ENCODE measurements around the gene MLF2. TPM values are rescaled to one million over a fixed set of nuclear protein-coding genes. Genes with fewer than 3 reads are reported as not detected.
A peak's percentile ranks its signal among the peaks of the same experiment; 100 is the strongest.
"Not testable (repeated sequence)": the region's sequence is repeated elsewhere in the genome, so short reads cannot be mapped to it uniquely, and the experiment has no call there.

Gene MLF2
- total RNA-seq, 1 experiment from 2014 or later: 161 TPM

DNA sequence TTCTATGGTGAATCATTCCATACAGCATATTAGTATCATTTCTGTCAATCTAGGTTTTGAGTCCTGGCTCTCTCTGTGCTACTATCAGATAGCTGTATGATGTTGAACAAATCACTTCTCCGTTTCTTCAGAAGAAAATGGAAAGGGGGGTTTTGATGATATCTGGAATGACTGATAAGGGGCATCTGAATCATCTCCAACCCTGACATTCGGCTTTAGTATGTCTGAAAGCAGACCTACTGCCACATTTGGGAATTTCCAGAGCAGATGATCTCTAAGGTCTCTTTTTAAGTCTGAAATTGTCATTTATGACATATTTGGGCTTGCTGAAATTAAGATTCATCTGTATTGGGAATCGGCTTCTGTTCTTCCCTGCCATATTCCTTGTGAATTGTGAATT is 10.1 kb downstream of the MLF2 start:
- Histone ChIP-seq H3K27ac (no peak overlapping the region), H3K4me3 (no peak overlapping the region), H3K27me3 (no peaks in the 10 kb centered on the region), H3K36me3 (peaks cover 12% of the 10 kb centered on the region), H3K4me1 (no peaks in the 10 kb centered on the region), H3K9me3 (replicated peaks) (no peaks in the 10 kb centered on the region)
- no peak for DNase-seq

DNA sequence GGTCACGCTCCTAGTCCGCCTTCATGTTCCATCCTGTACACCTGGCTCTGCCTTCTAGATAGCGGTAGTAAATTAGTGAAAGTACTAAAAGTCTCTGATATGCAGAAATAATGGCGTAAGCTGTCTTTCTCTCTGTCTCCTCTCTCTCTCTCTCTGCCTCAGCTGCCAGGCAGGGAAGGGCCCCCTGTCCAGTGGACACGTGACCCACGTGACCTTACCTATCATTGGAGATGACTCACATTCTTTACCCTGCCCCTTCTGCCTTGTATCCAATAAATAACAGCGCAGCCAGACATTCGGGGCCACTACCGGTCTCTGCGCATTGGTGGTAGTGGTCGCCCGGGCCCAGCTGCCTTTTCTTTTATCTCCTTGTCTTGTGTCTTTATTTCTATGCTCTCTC is 10.9 kb downstream of the MLF2 start:
- not testable (repeated sequence) for DNase-seq; H3K4me1 ChIP-seq; H3K9me3 ChIP-seq (replicated peaks); H3K27ac ChIP-seq; H3K27me3 ChIP-seq; H3K4me3 ChIP-seq; H3K36me3 ChIP-seq

DNA sequence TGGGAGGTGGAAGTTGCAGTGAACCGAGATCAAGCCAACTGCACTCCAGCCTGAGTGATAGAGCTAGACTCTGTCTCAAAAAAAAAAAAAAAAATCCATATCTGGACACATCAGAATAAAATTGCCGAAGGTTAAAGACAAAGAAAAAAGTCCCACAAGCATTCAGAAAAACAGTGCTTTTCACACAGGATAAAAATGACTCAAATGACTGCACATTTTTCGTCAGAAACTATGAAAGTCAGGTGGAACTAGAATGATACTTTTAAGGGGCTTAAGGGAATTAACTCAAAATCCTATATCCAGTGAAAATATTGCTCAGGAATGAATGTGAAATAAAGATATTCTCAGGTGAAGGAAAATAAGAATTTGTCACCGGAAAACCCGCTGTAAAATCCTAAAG is 16.2 kb downstream of the MLF2 start:
- DNase-seq: no peak
- Histone ChIP-seq H3K4me3 (no peak overlapping the region), H3K9me3 (replicated peaks) (no peaks in the 10 kb centered on the region), H3K4me1 (no peaks in the 10 kb centered on the region), H3K27ac (no peak overlapping the region), H3K36me3 (no peaks in the 10 kb centered on the region), H3K27me3 (no peaks in the 10 kb centered on the region)

DNA sequence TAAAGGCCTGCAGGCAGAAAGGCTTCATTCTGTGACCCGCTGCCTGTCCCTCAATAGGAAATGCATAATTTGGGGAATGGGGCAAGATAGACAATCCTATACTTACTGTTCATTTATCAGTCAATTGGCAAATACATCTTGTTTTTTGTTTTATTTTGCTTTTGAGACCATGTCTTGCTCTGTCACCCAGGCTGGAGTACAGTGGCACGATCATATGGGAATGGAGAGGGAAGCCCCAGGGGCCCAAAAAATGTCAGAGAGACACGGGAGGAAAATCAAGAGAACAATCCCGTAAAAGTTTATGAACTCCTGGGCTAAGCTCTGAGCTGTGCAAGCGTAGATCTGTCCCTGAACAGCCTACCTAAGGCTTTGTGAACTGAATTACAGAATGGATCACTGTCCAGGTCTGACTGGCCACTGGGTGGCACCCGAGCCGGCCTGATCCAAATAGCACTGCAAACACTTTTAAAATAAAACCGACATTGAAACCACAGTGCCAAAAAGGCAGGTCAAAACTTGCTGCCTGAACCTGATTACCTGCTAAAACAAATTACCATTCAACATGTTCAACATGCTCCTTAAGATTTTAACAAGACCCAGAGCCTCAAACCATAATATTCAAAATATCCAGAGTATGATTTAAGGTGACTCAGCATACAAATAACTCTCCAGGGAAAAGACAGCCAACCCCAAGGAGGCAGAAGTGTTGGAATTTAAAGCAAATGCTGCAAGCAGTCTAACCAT is 17.3 kb downstream of the MLF2 start:
- H3K9me3 ChIP-seq (replicated peaks): no peaks in the 10 kb centered on the region
- H3K36me3 ChIP-seq: peaks cover 7% of the 10 kb centered on the region
- H3K27ac ChIP-seq: no peak overlapping the region
- peak in 1 of 2 experiments; percentile 19 for DNase-seq
- H3K27me3 ChIP-seq: no peaks in the 10 kb centered on the region
- no peaks in the 10 kb centered on the region for H3K4me1 ChIP-seq
- H3K4me3 ChIP-seq: no peak overlapping the region

DNA sequence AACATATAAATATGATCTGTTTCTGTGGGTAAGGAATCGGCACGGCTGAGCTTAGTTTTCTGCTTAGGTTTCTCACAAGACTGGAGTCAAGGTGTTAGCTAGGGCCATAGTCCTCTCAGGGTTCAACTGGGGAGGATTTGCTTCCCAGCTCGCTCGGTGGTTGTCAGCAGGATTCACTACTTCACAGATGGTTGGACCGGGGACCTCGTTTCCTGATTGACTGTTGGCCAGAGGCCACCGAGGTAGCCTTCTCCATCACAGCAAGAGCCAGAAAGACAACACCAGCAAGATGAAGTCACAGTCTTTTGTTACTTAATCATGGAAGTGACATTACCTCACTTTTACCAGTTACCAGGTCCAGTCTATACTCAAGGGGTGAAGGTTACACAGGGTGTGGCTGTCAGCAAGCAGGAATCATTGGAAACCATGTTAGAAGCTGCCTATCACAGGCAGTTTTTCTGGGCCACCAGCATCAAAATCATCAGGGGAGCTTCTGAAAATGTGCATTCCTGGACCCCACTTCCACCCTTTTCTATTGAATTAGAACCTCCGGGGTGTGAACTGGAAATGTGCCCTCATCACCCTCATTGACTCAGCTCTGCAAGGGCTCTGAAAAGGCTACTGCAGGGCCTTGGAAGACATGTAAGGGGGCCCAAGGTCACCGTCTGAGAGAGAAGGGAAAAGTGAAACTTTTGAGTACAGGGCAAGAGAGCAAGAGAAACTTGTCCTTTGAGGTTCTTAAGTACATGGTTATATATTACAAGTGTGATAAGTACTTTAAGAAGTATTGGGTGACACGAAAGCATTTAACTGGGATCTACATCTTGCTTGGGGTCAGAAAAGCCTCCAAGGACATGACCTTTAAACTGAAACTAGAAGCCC is 18.2 kb downstream of the MLF2 start:
- Histone ChIP-seq H3K27me3 (no peaks in the 10 kb centered on the region), H3K27ac (no peak overlapping the region), H3K4me3 (no peak overlapping the region), H3K36me3 (peaks cover 14% of the 10 kb centered on the region), H3K9me3 (replicated peaks) (no peaks in the 10 kb centered on the region), H3K4me1 (no peaks in the 10 kb centered on the region)
- DNase-seq: no peak

DNA sequence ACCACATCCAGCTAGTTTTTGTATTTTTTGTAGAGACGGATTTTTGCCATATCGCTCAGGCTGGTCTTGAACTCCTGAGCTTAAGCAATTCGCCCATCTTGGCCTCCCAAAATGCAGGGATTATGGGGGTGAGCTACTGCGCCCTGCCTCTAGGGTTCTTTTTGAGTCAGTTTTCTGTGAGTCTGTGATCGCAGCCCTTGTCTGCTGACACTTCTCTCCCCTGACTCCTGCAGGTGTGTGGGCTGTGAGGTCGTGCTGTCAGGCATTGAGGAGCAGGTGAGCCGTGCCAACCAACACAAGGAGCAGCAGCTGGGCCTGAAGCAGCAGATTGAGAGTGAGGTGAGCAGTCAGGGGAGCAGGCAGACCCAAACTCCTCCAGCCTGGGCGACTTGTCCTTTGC is 22.8 kb downstream of the MLF2 start:
- Histone ChIP-seq H3K4me3 (no peak overlapping the region), H3K4me1 (no peaks in the 10 kb centered on the region), H3K27me3 (no peaks in the 10 kb centered on the region), H3K27ac (no peak overlapping the region), H3K9me3 (replicated peaks) (no peaks in the 10 kb centered on the region), H3K36me3 (peaks cover 14% of the 10 kb centered on the region)
- DNase-seq: no peak

DNA sequence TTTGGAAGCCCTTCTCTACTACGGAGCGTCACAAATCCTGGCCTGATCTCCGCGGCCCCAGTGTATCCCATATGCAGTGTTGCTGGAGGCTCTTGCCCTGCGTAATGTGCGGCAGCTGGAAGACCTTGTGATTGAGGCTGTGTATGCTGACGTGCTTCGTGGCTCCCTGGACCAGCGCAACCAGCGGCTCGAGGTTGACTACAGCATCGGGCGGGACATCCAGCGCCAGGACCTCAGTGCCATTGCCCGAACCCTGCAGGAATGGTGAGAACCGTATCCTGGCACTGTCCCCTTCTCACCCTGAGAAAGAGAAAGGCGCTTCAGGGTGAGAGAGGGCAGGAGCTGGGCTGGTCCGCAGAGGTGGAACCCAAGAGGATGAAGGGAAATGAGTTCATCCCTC is 23.8 kb downstream of the MLF2 start:
- Histone ChIP-seq H3K27me3 (no peaks in the 10 kb centered on the region), H3K36me3 (peaks cover 14% of the 10 kb centered on the region), H3K27ac (no peak overlapping the region), H3K4me1 (no peaks in the 10 kb centered on the region), H3K9me3 (replicated peaks) (no peaks in the 10 kb centered on the region), H3K4me3 (no peak overlapping the region)
- no peak for DNase-seq

DNA sequence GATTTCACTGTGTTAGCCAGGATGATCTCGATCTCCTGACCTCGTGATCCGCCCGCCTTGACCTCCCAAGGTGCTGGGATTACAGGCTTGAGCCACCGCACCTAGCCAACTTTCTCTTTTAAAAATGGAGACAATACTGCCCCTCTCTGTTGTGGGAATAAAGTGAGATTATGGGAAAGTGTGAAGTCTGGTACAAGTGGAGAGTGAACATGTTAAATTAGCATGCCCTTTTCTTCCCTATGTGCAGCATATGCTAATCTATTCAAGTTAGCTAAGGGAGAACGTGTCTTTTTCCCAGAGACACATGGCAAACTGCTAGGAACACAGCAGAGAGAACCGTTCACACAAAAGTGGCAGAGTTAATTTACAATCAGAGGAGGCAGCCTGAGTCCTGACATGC is 27.6 kb downstream of the MLF2 start:
- Histone ChIP-seq H3K27me3 (no peaks in the 10 kb centered on the region), H3K4me1 (peaks cover 4% of the 10 kb centered on the region; the same call in 1 of the 2 replicates), H3K27ac (no peak overlapping the region), H3K9me3 (replicated peaks) (no peaks in the 10 kb centered on the region), H3K36me3 (peaks cover 4% of the 10 kb centered on the region), H3K4me3 (no peak overlapping the region)
- DNase-seq: no peak

DNA sequence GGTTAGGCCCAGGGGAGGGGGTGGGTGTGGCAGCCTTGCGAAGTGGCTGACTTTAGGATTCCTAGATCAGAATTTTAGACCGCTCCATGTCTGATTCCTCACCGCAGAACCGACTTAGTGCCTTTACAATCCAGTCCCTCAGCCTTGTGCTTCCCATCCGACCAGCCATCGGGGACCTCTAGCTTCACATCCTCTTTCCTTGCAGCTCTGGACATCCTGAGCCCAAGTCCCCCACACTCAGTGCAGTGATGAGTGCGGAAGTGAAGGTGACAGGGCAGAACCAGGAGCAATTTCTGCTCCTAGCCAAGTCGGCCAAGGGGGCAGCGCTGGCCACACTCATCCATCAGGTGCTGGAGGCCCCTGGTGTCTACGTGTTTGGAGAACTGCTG is 28.5 kb downstream of the MLF2 start:
- peak overlapping the region; percentile 61 for H3K4me3 ChIP-seq
- no peaks in the 10 kb centered on the region for H3K36me3 ChIP-seq
- no peaks in the 10 kb centered on the region for H3K27me3 ChIP-seq
- H3K27ac ChIP-seq: peak overlapping the region; percentile 79
- H3K4me1 ChIP-seq: peaks cover 4% of the 10 kb centered on the region; the same call in 1 of the 2 replicates
- H3K9me3 ChIP-seq (replicated peaks): no peaks in the 10 kb centered on the region
- peak in 1 of 2 experiments; percentile 21 for DNase-seq

DNA sequence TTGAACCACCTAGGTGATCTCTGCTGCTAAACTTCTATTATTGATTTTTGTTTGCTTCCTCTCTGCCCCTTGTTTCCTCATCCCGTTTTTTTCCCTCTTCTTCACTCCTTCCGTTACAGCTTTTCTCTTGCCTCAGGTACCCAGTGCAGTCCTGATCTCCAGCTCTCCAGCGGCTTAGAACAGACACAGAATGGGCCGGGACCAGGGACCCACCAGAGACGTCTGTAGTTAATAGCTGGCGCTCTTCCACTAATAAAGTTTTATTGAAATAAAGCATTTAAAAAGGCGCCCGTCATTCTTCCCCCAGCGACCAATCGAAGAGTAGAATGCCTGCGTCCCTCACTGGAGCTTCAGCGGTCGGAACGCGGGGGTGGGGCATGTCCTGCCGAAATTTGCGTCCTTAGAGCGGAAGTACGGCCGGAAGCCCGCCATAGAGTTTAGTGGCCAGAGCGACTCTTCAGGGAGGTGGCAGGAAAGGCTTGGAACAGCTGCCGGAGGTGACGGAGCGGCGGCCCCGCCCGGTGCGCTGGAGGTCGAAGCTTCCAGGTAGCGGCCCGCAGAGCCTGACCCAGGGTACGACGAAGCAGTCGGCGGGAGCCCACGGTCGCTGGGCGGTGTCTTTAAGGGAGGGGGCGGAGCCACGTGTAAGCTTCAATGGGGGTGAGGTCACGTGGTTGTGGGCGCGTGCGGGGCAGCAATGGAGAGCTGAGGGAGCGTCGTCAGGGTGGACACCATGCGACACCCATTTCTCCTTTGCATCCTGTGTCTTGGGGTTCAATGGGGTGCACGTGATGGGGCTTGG is 29.1 kb downstream of the MLF2 start, which contains the start of gene COPS7A:
Gene COPS7A, plus strand, starts transcription at position 440 of the 802 bp plus-strand sequence. CDS start 611 bp downstream, outside the sequence.
- peak within 1 kb of the TSS; percentile 61 for H3K4me3 ChIP-seq
- H3K27ac ChIP-seq: peak within 1 kb of the TSS; percentile 79
- peaks cover 4% of the 10 kb centered on the region; the same call in 1 of the 2 replicates for H3K4me1 ChIP-seq
- H3K27me3 ChIP-seq: no peaks in the 10 kb centered on the region
- H3K36me3 ChIP-seq: no peaks in the 10 kb centered on the region
- DNase-seq: peak; percentile 98 to 99
- no peaks in the 10 kb centered on the region for H3K9me3 ChIP-seq (replicated peaks)

DNA sequence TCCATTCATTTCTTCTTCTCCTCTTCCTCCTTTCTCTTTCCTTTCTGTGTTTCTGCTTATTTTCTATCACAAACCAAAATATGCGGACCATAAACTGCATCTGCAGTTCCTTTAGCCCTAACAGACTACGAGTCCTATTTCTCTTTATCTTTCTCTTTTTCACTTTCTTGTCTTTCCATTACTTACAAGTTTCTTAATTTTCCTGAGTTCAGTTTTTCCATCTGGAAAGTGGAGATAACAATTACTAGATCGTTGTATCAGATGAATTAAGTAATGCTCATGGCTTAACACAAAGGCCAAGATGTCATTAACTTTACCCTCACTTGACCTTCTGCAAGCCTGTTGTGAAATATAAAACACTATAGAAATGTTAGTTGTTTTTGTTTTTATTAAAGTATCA is 30.1 kb downstream of the MLF2 start:
- no peak overlapping the region for H3K27ac ChIP-seq
- H3K36me3 ChIP-seq: no peaks in the 10 kb centered on the region
- no peak for DNase-seq
- H3K27me3 ChIP-seq: no peaks in the 10 kb centered on the region
- H3K4me3 ChIP-seq: no peak overlapping the region; the same call in 1 of the 2 replicates
- H3K9me3 ChIP-seq (replicated peaks): no peaks in the 10 kb centered on the region
- H3K4me1 ChIP-seq: peaks cover 4% of the 10 kb centered on the region; the same call in 1 of the 2 replicates

DNA sequence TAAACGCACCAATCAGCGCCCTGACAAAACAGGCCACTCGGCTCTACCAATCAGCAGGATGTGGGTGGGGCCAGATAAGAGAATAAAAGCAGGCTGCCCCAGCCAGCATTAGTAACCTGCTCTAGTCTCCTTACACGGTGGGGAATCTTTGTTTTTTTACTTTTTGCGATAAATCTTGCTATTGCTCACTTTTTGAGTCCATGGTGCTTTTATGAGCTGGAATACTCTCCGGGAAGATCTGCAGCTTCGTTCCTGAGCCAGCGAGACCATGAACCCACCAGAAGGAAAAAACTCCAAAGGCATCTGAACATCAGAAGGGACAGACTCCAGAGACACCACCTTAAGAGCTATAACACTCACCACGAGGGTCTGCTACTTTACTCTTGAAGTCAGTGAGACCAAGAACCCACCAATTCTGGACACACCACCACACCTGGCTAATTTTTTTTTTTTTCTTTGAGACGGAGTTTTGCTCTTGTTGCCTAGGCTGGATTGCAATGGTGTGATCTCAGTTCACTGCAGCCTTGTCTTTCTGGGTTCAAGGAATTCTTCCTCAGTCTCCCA is 36.0 kb downstream of the MLF2 start:
- no peak for DNase-seq
- no peak overlapping the region for H3K4me3 ChIP-seq

DNA sequence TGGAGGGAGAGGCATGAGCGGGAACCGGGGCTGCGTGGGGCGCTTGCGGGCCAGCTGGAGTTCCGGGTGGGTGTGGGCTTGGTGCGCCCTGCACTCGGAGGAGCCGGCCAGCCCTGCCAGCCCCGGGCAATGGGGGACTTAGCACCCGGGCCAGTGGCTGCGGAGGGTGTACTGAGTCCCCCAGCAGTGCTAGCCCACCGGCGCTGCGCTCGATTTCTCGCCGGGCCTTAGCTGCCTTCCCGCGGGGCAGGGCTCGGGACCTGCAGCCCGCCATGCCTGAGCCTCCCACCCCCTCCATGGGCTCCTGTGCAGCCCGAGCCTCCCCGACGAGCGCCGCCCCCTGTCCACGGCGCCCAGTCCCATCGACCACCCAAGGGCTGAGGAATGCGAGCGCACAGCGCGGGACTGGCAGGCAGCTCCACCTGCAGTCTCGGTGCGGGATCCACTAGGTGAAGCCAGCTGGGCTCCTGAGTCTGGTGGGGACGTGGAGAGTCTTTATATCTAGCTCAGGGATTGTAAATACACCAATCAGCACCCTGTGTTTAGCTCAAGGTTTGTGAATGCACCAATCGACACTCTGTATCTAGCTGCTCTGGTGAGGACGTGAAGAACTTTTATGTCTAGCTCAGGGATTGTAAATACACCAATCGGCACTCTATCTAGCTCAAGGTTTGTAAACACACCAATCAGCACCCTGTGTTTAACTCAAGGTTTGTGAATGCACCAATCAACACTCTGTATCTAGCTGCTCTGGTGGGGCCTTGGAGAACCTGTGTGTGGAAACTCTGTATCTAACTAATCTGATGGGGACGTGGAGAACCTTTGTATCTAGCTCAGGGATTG is 36.7 kb downstream of the MLF2 start:
- not testable (repeated sequence) for H3K9me3 ChIP-seq (replicated peaks); H3K4me1 ChIP-seq; H3K36me3 ChIP-seq; DNase-seq; H3K4me3 ChIP-seq; H3K27ac ChIP-seq; H3K27me3 ChIP-seq

More for the DNA sequence above, 36.0 kb downstream of the MLF2 start:
- Histone ChIP-seq H3K27ac (no peak overlapping the region), H3K27me3 (no peaks in the 10 kb centered on the region), H3K4me1 (no peaks in the 10 kb centered on the region), H3K9me3 (replicated peaks) (no peaks in the 10 kb centered on the region), H3K36me3 (no peaks in the 10 kb centered on the region)
